GM21529 (cell line): ENCODE data around the gene MNX1.
A peak's percentile ranks its signal among the peaks of the same experiment; 100 is the strongest.

Experiments used
- ATAC-seq: cut with Tn5 transposase; IDR thresholded peaks from one replicate; pipeline ENCODE4 v1.9.1; 2021; ENCODE audit not compliant: unreplicated experiment

Gene MNX1

DNA sequence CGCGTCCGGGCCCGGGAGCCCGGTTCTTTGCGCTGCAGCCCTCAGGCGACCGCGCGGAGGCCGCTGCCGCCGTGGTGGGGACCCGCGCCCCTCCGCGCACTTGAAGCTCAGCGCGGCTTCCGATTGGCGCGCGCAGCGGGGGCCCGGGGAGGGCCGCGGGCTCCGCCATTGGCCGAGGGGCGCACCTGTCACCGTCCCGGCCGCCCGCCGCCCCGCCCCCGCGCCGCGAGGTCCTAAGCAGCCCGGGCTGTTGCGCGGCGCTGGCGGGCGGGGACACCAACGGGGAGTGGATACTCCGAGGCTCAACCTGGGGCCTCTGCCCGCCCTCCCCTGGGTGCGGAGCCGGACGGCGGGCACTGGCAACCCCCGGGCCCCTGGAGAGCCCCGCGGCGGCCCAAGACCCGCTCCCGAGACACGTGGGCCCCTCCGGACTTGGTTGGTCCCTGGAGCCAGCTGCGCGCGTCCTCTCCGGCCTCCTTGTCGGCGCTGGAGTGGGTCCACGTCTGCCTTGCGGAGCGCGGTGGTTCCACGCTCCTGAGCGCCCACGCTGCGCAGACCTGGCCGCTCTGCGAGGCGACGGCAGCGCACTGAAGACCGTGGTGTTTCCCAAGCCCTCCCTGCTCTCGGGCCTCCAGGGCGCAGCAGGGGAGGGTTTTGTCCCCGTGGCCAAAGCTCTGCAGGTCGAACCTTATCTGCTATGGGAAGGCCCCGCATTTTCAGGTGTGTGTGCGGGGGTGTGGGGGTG, at the start of gene MNX1:
MNX1 (minus strand) TSS at position 76 of the 745 bp plus-strand sequence. CDS start 313 bp downstream, outside the sequence.
- ATAC-seq = peak; percentile 78

DNA sequence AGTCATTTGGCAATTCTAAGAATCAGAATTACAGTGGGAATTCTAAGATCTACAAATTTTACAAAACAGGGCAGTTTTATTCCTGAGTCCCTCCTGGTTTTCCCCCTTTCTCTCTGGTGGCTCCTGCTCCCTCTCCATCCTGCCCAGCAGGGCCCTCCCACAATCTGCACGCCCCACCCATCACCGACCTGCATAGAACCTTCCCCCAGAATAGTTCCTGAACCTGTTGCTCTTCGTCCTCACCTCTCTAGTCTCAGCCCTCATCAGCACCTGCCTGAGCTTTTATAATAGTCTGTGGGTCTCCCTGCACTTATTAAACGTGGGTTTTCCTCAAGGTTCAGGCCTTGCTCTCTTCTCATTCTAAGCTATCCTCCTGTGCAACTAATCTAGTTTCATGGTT, 49.1 kb upstream of the MNX1 start:
- ATAC-seq = no peak

DNA sequence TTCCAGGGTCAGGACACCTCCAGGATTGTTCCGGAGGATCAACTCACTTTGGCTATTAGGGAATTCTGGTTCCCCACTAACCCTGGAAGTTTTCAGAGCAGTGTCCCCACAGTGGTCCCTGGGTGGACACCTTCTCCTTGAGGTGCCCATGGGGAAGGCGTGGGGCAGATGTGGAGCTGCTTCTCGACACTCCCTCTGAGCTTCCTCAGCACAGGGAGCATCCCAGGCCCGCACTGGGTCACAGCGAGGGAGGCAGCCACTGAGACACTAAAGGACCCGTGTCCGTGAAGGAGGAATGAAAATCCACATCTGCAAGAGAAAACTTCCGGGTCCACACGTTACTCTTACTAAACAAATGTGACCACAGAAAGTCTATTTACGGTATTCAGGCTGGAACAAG, 48.2 kb upstream of the MNX1 start:
- ATAC-seq = no peak

DNA sequence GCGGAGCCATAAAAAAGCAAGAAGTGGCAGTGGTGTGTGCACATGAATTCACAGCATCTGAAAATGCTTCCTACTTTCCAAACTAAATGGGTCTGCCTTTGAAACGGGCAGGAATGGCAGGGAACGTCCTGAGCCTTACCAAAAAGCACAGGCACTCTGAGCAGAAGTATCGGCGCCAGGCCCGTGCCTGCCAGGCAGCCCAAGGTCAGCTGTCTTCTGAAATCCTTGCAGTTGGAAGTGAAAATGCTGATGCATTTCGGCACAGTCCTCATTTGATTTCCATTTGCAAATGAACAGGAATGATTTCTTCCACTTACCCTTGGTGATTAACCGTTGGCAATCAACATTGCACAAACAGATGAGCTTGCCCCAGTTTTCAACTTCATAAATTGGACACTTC, 47.6 kb upstream of the MNX1 start:
- ATAC-seq = no peak

DNA sequence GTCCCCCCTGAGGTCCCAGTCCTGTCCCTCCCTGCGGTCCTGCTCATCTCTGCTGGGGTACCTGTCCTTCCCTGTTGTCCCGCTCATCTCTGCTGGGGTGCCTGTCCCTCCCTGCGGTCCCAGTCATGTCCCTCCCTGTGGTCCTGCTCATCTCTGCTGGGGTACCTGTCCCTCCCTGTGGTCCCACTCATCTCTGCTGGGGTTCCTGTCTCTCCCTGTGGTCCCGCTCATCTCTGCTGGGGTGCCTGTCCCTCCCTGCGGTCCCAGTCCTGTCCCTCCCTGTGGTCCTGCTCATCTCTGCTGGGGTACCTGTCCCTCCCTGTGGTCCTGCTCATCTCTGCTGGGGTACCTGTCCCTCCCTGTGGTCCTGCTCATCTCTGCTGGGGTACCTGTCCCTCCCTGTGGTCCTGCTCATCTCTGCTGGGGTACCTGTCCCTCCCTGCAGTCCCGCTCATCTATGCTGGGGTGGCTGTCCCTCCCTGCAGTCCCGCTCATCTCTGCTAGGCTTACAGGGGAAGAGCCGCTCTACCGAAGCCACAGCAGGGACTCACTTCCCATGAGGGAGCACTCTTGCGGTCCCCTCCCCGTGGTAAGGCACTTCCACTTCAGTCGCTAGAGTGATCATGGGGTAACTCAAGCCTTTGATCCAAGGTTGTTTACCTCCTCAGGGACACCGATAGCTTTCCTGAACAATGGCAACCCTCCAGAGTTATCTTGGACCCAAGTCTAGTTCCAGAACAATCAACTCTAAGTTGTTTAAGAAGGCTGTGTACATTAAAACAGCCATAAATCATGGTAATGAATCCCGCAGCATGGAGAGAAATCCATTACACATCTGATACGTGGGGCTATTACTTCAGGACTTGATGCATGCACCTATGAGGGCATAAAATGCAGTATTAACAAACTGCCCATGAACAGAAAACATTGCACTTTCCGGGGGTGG, 46.8 kb upstream of the MNX1 start:
- ATAC-seq = no peak

DNA sequence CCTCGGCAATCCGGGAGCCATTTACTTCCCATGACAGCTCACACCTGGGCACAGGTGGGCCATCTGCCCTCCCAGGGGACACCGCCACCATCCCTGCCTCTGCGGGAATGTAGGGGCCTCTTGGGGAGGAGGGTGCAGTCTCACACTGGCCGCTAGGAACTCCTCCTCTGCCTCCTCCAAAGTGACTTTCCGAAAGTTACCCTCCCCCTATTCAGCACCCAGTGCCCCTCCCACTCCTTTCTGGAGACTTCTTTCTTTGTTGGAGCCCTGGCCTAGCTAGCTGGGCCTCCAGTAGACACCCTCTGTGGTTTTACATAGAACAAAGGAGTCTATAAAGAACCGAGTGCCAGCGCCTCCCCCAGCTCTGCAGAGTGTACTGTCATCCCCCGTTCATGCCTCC, 45.8 kb upstream of the MNX1 start:
- ATAC-seq = no peak

DNA sequence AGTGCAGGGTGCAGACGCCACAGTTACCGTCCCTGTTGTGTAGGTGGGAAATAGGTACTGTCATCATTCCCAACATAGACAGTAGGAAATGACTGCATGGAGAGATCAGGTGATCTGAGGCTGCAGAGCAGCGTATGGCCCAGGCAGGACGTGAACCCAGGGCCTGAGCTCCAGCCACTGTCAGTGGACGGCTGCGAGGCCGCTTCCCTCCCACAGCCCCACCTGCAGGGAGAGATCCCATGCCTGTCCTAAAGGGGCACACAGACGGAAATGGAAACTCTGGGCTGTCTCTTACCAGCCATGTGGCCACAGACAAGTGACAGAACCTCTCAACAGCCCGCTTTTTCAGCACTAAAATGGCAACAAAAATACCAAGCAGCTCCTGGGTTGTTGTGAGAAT, 44.5 kb upstream of the MNX1 start:
- ATAC-seq = no peak

DNA sequence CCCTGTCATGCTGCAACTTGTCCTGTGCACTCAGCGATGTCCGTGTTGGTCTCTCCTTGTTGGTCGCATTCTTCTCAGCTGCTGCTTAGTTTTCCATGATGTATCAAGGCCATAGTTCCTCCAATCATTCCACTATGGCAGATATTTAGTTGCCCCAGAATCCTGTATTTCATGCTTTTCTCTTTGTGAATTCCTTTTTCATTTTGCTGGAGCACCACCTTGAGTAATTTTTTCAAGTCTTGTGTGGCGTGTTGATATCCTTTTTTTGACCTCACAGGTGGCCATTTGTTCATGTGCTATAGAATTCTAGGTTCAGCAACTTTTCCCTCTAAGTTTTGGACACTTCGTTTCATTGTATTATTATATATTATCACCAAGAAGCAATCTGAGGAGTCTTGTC, 42.7 kb upstream of the MNX1 start:
- ATAC-seq = no peak

DNA sequence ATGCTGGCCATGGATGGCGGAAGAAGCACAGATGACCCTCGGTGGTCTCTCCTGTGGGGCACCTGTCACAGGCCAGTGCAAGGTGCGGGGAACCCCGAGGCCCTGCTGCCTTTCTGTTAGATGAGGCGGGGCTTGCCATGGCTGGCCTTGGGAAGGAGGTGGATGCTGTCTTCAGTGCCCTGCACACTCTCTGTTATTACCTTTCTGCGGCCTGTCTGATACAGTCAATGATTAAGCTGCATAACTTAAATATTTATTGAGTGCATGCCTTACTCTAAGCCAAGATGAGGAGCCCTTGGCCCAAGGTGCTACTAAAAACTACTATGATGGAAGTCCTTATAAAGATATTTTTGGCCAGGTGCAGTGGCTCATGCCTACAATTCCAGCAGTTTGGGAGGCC, 36.7 kb upstream of the MNX1 start:
- no peak for ATAC-seq

DNA sequence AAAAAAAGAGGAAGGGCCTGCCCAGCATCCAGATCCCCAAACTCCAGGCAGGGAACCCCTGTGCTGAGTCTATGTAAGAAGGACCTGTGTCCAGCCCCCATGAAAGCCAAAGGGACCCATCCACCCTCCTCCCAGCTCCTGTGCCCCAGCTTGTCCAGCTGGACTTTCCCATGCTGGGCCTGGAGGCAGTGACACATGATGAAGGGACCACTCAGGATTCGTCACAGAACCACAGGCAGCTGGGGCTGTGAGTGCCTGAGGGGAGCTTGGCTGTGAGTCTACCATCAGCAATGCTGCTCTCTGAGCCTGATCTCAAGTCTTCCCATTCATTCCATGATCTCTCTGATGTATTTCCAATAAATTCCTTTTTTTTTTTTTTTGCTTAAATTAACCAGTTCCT, 36.2 kb upstream of the MNX1 start:
- no peak for ATAC-seq

DNA sequence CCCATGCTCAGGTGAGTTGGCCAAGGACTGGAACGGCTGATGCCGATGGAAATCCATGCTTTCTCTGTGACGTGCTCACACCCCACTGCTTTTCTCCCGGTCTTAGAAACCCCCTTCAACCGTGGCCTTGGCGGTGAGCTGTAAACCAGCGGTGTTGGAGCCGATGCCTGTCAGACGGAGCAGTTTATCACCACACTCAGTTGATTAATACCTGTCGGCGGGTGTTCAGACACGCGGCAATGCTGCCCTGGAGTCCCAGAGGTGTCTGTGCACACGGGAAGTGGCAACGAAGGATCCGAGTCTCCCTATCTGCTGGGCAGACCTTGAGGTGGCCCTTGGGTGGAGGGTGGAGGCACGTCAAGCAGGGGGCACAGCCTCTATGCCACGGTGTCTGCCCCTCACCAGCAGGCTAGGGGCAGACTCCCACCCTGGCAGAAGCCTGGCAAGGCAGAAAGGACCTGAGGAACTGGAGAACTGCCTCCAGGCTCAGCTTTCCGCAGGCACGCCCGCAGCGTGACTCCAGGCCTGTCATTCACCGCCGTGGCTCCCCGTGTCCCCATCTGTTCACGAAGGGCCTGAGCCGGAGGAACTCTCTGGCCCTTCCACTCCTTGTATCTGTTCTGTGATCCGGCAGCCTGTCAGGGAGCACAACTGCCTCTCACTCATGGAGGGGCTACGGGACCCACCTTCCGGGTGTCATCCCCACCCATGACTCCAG, 34.6 kb upstream of the MNX1 start:
- no peak for ATAC-seq

DNA sequence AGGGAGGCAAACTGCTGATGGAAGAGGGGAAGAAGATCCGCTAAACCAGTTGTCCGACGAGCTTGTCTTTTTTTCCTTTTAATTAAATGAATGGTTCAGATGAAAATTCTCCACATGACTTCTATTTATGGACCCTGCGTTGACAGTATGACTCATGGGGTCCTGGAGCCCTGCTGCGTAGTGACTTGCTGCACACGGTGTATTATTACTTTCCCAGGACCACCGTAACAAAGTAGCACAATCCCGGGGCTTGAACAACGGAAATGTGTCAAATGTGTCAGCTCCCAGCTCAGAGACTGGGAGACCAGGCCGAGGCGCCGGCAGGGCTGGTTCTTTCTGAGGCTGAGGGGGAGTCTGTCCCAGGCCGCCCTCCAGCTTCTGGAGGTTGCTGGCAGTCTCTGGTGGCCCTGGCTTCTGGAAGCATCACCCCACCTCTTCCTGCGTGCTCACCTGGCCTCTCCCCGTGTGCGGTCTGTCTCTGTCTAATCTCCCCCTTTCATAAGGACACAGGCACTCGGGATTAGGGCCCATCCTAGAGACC, 33.8 kb upstream of the MNX1 start:
- no peak for ATAC-seq

DNA sequence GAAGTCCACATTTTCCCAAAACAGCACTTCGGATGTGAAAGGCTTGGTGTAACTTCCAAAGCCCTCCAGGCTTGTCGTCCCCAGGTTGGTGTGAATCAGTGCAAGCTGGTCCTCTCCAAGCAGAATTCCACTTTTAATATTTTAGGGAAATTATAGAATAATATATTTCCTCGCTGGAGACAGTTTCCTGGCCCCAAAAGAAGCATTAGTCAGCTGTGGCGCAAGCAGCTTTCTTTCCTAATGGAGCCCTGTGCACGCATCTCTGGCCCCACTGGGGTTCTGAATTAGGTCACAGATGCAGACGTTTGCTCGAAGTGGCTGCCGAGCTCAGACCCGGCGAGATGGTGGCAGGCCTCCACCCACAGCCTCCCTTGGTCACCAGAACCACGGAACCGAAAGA, 33.3 kb upstream of the MNX1 start:
- no peak for ATAC-seq

DNA sequence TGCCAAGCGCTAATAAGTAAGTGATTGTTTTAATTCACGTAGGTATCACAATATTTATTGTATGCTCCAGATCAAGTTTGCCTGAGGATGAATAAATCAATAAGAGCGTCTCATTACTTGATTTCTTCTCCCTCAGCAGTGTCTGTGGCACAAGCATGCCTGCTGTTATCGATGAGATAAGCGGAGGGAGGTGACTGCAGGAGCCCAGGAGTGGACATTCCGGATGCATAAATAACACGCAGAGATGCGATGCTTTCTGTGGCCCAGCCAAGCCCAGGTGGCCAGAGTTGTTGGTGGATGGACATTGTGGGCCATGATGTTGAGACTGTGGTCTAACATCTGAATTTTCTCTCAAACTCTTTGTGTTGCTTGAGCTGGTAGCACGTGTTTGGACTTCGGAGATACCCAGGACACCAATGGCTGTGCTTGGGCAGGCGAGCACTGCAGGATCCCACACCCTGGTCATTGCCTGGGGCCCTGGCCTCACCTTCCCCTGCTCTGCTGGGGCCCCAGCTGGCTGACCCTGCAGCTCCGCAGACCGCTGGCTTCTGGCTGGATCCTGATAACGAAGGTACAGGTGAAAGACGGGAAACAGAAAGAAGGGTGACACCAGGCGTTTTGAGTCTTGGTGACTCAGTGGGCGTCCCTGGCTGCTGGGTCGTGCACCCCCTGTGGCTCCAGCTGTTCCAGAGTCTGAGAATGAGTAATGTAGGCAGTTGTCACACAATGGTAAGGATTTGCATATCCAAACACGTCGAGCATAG, 31.2 kb upstream of the MNX1 start:
- ATAC-seq = no peak

DNA sequence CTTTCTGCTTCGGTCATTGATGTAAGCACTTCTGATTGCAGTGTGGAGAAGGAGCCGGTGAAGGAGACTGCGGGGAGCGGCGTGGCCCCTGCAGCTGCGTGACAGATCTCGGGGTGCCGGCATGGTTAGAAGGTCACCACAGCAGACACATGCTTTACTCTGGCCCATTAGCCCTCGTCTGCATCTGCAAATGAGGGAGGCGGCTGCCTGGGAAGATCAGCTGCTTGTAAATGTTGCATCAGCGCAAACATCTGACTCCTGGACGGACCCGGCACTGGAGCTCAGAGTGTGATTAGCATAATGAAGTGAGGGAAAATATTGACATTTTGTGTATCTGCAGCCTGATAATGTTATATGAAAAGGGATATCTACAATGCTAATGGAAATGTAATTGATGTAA, 30.5 kb upstream of the MNX1 start:
- ATAC-seq = no peak

DNA sequence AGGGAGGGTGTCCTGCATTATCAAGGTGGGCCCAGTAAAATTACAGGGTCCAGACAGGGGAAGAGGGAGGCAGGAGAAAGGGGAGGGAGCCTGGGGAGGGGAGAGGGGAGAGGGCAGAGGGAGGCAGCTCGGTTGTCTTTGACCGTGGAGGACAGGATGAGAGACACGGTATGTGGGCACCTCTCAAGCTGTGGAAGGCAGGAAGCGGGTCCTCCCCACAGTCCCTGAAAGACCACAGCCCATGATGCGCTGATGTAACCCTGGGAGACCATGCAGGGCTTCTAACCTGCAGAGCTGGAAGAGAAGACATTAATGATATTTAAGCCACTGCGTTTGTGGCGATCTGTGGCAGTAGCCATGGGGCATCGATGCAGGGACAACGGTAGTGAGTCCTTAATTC, 27.2 kb upstream of the MNX1 start:
- ATAC-seq = no peak

DNA sequence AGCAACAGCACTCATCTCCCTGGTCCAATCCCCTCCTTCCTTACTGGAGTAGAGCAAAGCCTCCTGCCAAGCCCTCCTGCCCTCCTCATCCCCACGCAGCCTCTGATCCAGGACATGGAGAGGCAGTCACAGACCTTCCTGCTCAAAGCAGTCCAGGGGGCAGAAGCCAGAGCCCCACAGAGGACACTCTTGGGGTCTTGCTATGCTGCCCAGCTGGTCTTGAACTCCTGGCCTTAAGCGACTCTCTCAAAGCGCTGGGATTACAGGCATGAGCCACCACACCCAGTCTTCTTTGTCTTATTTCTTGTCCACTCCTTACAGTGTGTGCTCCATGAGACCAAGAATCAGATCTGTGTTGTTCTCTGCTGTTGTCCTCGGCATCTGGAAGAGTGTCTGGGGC, 26.6 kb upstream of the MNX1 start:
- no peak for ATAC-seq

DNA sequence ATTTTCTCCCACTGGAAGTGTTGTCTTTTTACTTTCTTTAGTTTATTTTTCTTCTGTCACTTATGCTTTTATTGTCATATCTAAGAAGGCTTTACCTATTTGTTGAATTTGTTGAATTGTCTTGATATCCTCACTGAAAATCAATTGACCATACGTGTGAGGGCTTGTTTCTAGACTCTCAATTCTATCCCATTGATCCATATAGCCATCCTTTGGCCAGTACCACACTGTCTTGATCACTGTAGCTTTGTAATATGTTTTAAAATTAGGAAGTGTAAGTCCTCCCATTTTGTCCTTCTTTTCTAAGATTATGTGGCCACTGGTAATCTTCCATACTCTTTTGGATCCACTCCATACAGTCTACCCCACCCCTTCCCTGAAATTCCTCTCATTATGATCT, 25.5 kb upstream of the MNX1 start:
- no peak for ATAC-seq

DNA sequence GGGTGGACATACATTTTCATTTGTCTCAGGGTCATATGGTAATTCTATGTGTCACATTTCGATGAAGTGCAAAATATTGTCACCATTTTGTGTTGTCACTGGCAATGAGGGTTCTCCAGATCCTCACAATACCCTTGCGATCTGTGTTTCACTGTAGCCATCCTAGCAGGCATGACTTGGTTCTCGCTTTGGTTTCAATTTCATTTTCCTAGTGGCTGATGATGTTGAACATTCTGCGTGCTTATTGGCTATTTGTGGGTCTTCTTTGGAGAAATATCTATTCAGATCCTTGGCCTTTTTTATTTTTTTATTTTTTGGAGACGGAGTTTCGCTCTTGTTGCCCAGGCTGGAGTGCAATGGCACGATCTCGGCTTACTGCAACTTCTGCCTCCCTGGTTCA, 24.8 kb upstream of the MNX1 start:
- ATAC-seq = no peak
